ENCODE results near the gene KIN. TPM values are rescaled to one million over a fixed set of nuclear protein-coding genes. Genes with fewer than 3 reads are reported as not detected.

KIN gene
- total RNA-seq, 1 experiment from 2014 or later = 23.4 TPM

GRCh38 chr10:7808686-7809267 lies 21.0 kb upstream of the KIN start:
- Histone ChIP-seq H3K9ac (ENCODE audit: extremely low read depth, insufficient read length, low read length) (no peak overlapping the region), H2BK15ac (ENCODE audit: low read depth, low read length) (no peak overlapping the region), H3K56ac (ENCODE audit: insufficient read length, low read depth, low read length) (no peak overlapping the region), H2AK5ac (ENCODE audit: insufficient read length, low read length) (no peak overlapping the region), H3K23me2 (ENCODE audit: insufficient read length, low read depth, low read length, poor library complexity, severe bottlenecking) (no peaks in the 10 kb centered on the region), H3K4ac (ENCODE audit: low read depth, low read length) (no peak overlapping the region), H2BK5ac (ENCODE audit: insufficient read length, low read length) (no peak overlapping the region), H2BK20ac (ENCODE audit: low read depth, low read length, poor library complexity, severe bottlenecking) (no peak overlapping the region), H2AFZ (ENCODE audit: low read length) (no peak overlapping the region), H3K79me2 (ENCODE audit: insufficient read depth, low read length) (no peaks in the 10 kb centered on the region), H3T11ph (ENCODE audit: low read length) (no peak overlapping the region), H3K27ac (ENCODE audit: insufficient read length, low read depth, low read length) (no peak overlapping the region), H3K4me1 (ENCODE audit: insufficient read depth, low read length) (0 out of 2 replicates have a peak, but pooled peaks cover 2% of the 10 kb centered on the region), H3K4me2 (ENCODE audit: insufficient read depth, insufficient read length, low read length) (no peak overlapping the region), H3K18ac (ENCODE audit: insufficient read length, low read depth, low read length) (no peak overlapping the region), H2BK120ac (ENCODE audit: low read depth, low read length, poor library complexity, severe bottlenecking) (no peak overlapping the region), H3K14ac (ENCODE audit: insufficient read depth, low read length) (no peak overlapping the region), H4K91ac (ENCODE audit: insufficient read length, low read depth, low read length) (no peak overlapping the region), H3K9me3 (ENCODE audit: control insufficient read depth, low read depth, low read length) (no peaks in the 10 kb centered on the region), H4K8ac (replicated peaks; ENCODE audit: insufficient read length, low read depth, low read length) (no peak overlapping the region), H4K20me1 (ENCODE audit: control insufficient read depth, insufficient read depth, insufficient read length) (no peaks in the 10 kb centered on the region), H2BK12ac (ENCODE audit: insufficient read length, low read depth, low read length) (no peak overlapping the region), H4K5ac (ENCODE audit: insufficient read length, low read depth, low read length) (no peak overlapping the region), H3K23ac (ENCODE audit: insufficient read length, low read depth, low read length) (no peak overlapping the region), H3K27me3 (ENCODE audit: insufficient read depth, low read length) (no peaks in the 10 kb centered on the region), H3K79me1 (ENCODE audit: insufficient read depth, low read depth, low read length, poor library complexity, severe bottlenecking) (no peaks in the 10 kb centered on the region)
- H3K27me3 Mint-ChIP-seq (ENCODE audit: low read depth) = peaks cover 1% of the 10 kb centered on the region; the same call in 1 of the 2 replicates
- H3K36me3 Mint-ChIP-seq (ENCODE audit: insufficient read depth in 1 of 3, low read depth in 3 of 3) = peaks cover 15 to 34% (median 27%) of the 10 kb centered on the region in 3 experiments; a peak in 6 of 7 replicates
- H3K4me1 Mint-ChIP-seq = peaks cover 9 to 11% of the 10 kb centered on the region in 2 experiments
- no peak overlapping the region for H3K4me3 Mint-ChIP-seq
- no peak for TF ChIP-seq CTCF (conservative IDR thresholded peaks at IDR 0.05)
- no CpG with 5 or more reads among the region's 4 CpGs for WGBS (ENCODE audit: extremely low coverage, insufficient read length, low lambda C conversion rate)
- no peak for DNase-seq
- H3K9me3 Mint-ChIP-seq = no peaks in the 10 kb centered on the region
- no peak overlapping the region for H3K27ac Mint-ChIP-seq
